ENCODE data around the gene GATA1.
A peak's percentile ranks its signal among the peaks of the same experiment; 100 is the strongest.

GATA1 gene

GRCh38 chrX:48754238-48754637, 32.2 kb upstream of the GATA1 start:
- Histone ChIP-seq H3K27ac (ENCODE audit: low read length) (no peak overlapping the region), H3K27me3 (replicated peaks; ENCODE audit: insufficient read depth, low read length) (no peaks in the 10 kb centered on the region), H3K9ac (ENCODE audit: low read length) (no peak overlapping the region), H3K4me1 (ENCODE audit: low read length) (peaks cover 7% of the 10 kb centered on the region; the same call in 1 of the 2 replicates), H4K20me1 (ENCODE audit: insufficient read depth, low read length) (no peaks in the 10 kb centered on the region), H3K36me3 (replicated peaks; ENCODE audit: insufficient read depth, low read length) (no peaks in the 10 kb centered on the region), H3K9me3 (replicated peaks; ENCODE audit: insufficient read depth, low read length) (no peaks in the 10 kb centered on the region), H2AFZ (ENCODE audit: low read length) (no peak overlapping the region), H3K79me2 (ENCODE audit: low read length) (no peaks in the 10 kb centered on the region), H3K9me2 (replicated peaks; ENCODE audit: insufficient read depth, low read length) (no peaks in the 10 kb centered on the region), H3K4me3 (ENCODE audit: low read length) (no peak overlapping the region), H3F3A (ENCODE audit: insufficient read depth, low read length) (no peaks in the 10 kb centered on the region), H3K4me2 (ENCODE audit: low read depth, low read length) (no peak overlapping the region)
- DNase-seq, result no peak
- TF ChIP-seq EZH2phosphoT487 (IDR thresholded peaks at IDR 0.05; ENCODE audit: low read length) (no peak), EZH2 (optimal IDR thresholded peaks at IDR 0.05; ENCODE audit: low read depth, low read length) (no peak), CTCF (IDR thresholded peaks at IDR 0.05; ENCODE audit: low read length) (no peak)

GRCh38 chrX:48761674-48762471, 24.5 kb upstream of the GATA1 start, which contains the start of gene GLOD5:
Gene GLOD5, plus strand, starts transcription at chrX:48761747. Its CDS starts 44 bp downstream, at chrX:48761791.
- Histone ChIP-seq H3F3A (ENCODE audit: insufficient read depth, low read length) (no peaks in the 10 kb centered on the region), H3K9me2 (replicated peaks; ENCODE audit: insufficient read depth, low read length) (no peaks in the 10 kb centered on the region), H3K4me3 (ENCODE audit: low read length) (no peak within 1 kb of the TSS), H3K9ac (ENCODE audit: low read length) (no peak within 1 kb of the TSS), H4K20me1 (ENCODE audit: insufficient read depth, low read length) (no peaks in the 10 kb centered on the region), H3K4me1 (ENCODE audit: low read length) (peaks cover 7% of the 10 kb centered on the region), H3K27me3 (replicated peaks; ENCODE audit: insufficient read depth, low read length) (no peaks in the 10 kb centered on the region), H3K79me2 (ENCODE audit: low read length) (no peaks in the 10 kb centered on the region), H3K27ac (ENCODE audit: low read length) (no peak within 1 kb of the TSS), H3K36me3 (replicated peaks; ENCODE audit: insufficient read depth, low read length) (no peaks in the 10 kb centered on the region), H2AFZ (ENCODE audit: low read length) (peak within 1 kb of the TSS; percentile 84), H3K4me2 (ENCODE audit: low read depth, low read length) (peak within 1 kb of the TSS; percentile 59), H3K9me3 (replicated peaks; ENCODE audit: insufficient read depth, low read length) (no peaks in the 10 kb centered on the region)
- peak; percentile 44 for DNase-seq
- TF ChIP-seq CTCF (IDR thresholded peaks at IDR 0.05; ENCODE audit: low read length), result peak; percentile 44
- TF ChIP-seq EZH2phosphoT487 (IDR thresholded peaks at IDR 0.05; ENCODE audit: low read length), result no peak
- no peak for TF ChIP-seq EZH2 (optimal IDR thresholded peaks at IDR 0.05; ENCODE audit: low read depth, low read length)

- H3K36me3 ChIP-seq (replicated peaks; ENCODE audit: insufficient read depth, low read length), result no peaks in the 10 kb centered on the region
- H3K9me3 ChIP-seq (replicated peaks; ENCODE audit: insufficient read depth, low read length), result no peaks in the 10 kb centered on the region
- no peaks in the 10 kb centered on the region for H3F3A ChIP-seq (ENCODE audit: insufficient read depth, low read length)
- H4K20me1 ChIP-seq (ENCODE audit: insufficient read depth, low read length), result no peaks in the 10 kb centered on the region
- no peaks in the 10 kb centered on the region for H3K9me2 ChIP-seq (replicated peaks; ENCODE audit: insufficient read depth, low read length)
- H3K27me3 ChIP-seq (replicated peaks; ENCODE audit: insufficient read depth, low read length), result no peaks in the 10 kb centered on the region
- no peaks in the 10 kb centered on the region for H3K79me2 ChIP-seq (ENCODE audit: low read length)
- H3K4me2 ChIP-seq (ENCODE audit: low read depth, low read length), result no peak overlapping the region
- no peak for DNase-seq
- no peaks in the 10 kb centered on the region; the same call in 1 of the 2 replicates for H3K4me1 ChIP-seq (ENCODE audit: low read length)
- H3K9ac ChIP-seq (ENCODE audit: low read length), result no peak overlapping the region
- H3K27ac ChIP-seq (ENCODE audit: low read length), result no peak overlapping the region
- TF ChIP-seq CTCF (IDR thresholded peaks at IDR 0.05; ENCODE audit: low read length), result no peak
- no peak overlapping the region for H2AFZ ChIP-seq (ENCODE audit: low read length)
- H3K4me3 ChIP-seq (ENCODE audit: low read length), result no peak overlapping the region
Observed at GRCh38 chrX:48769230-48769629, 17.2 kb upstream of the GATA1 start.
